ENCODE data around the gene SLC35E4.

SLC35E4 gene

DNA sequence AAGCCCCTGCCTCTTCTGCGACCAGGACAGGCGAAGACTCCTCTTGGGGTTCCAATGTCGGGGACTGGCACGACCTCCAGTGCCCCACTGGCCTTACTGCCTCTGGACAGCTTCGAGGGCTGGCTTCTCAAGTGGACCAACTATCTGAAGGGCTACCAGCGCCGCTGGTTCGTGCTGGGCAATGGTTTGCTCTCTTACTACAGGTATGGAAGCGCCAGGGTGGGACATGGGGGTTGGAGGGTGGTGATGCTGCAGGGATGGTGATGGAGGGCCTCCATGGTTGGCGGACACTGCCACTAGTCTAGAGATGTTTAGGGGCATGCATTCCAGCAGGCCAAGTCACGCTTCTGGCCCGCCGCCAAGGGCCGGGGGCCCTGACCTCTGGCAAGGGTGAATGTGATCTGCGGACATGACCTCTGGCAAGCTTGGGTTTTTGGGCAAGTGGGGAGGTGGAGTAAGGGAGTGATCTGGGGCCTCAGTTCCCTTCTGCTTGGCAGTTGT, 59.8 kb downstream of the SLC35E4 start:
- no peak for DNase-seq

DNA sequence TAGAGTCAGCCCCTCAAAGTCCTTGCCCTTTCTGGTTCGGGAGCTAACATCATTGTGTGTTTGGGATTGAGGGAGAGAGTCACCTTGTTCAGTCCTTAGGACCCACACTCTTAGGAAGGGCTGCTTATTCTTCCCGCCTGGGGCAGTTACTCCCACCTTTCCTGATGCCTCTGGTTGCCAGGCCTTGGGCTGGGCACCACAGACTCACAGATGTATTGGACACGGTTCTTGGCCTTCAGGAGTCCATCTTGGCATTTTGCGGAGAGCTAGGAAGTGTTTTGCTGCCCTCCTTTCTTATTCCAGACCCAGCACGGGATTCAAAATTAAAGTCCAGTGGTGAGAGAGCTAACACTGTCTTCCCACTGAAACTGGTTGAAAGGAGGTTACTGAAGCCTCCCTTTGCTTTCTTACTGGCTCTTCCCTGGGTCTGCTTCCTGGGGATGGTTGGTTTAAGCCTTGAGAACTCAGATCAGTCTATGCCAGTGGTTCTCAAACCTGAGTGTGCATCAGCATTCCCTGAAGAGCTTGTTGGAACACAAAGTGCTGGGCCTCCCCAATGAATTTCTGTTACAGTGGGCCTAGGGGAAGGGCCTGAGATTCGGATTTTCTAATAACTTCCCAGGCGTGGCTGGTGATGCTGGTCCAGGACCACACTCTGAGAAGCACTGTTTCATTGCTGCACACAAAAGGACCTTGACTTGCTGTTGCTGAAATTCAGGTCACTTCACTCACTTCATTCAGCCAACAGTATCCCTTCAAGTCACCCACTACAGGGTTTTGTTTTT, 60.5 kb downstream of the SLC35E4 start:
- DNase-seq, result no peak
